Stimulated activated CD8-positive, alpha-beta memory T cell treated with anti-CD3 and anti-CD28 coated beads, Interleukin-7, amount 100 ng/mL, for 24 hours (primary cell): ENCODE data around the gene SMPDL3B.

Experiments used
- DNase-seq: peaks from one replicate; pipeline ENCODE4 v3.0.0-alpha.2; 2020; ENCODE audit warnings: low read depth

Gene SMPDL3B

GRCh38 chr1:27940870-27941560 is 6.2 kb downstream of the SMPDL3B start:
- DNase-seq = no peak

DNA sequence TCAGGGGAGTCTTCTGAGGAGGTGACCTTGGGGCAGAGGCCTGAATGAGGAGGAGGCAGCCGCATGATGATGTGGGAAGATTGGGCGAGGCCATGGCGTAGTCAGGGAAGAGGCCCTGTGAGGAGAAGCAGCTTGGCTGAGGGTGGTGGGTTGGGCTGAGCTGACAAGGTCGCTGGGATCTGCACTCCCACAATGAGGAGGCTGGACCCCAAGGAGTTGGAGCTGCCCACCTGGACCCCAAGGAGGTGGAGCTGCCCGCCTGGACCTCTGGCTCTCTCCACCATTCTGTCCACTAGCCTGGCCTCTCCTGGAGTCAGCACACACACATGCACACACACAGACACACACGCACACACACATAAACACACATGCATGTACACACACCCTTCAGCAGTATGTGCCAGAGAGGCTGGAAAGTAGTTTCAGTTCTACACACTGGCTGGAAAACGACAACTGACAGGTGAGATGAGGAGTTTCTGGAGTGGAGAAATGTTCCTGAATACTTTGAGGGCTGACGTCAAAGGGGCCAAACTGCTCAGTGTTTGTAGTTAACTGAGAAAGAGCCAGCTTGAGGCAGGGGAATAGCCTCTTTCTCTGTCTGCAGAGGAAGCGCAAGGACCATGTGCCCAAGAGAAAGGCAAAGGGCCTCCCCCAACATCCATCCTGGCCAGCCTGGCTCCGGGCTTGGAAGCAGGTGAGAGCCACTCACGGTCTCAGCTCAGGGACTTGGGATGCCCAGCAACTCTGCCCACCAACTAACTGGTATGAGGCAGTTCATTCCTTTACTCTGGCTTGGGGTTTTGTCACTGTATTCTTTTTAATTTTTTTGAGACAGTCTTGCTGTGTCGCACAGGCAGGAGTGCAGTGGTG is 7.1 kb downstream of the SMPDL3B start:
- DNase-seq = no peak

GRCh38 chr1:27945020-27945419 is 10.2 kb downstream of the SMPDL3B start:
- DNase-seq = no peak

DNA sequence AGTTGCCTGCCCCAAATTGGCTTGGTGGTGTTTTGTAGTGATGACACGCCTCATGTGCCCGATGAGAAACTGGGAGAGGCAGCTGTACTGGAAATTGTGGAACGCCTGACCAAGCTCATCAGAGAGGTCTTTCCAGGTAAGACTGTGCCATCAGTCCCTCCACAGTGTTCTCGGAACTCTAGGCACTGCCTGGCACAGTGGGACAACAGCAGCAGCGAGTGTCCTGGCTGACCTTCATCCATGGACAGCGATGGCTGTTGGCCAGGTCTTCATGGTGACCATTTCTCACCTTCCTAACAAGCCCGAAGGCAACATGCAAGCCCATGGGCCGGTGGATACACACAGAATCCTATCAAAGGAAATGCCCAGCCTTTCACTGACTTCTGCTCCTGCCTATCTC is 14.2 kb downstream of the SMPDL3B start:
- no peak for DNase-seq

DNA sequence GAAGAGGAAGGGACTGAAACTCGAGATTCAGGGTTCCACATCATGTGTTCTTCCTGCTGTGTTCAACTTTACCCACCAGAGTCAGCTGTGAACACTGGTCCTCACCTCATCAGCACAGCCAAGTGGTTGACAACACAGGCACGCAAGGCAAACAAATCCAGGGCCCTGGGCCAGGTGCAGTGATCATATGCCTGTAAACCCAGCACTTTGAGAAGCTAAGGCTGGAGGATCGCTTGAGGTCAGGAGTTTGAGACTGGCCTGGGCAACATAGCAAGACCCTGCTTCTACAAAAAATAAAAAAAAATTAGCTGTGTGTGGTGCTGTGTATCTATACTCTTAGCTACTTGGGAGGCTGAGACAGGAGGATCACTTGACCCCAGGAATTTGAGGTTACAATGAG is 16.6 kb downstream of the SMPDL3B start:
- no peak for DNase-seq

DNA sequence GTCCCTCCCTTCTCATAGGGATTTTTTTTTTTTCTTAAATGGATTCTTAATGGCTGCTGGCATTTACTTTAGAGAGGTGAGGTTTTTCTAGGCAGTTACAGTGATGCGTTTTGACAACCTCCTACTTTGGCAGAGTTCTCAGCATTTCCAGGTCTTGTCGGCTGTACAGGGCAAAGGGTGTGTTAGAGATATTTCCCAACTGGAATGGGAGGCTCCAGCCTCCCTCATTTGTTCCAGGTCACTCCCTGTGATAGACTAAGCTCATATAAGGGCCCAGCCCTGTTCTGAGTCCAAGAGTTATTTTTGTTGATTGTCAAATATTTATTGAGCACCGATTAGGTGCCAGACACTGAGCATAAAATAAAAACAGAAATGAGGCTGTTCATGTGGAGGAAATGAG is 17.3 kb downstream of the SMPDL3B start:
- DNase-seq = no peak

- no peak for DNase-seq
Observed at GRCh38 chr1:27954186-27954585, 19.4 kb downstream of the SMPDL3B start.

- DNase-seq = no peak
Observed at GRCh38 chr1:27955076-27955475, 20.3 kb downstream of the SMPDL3B start.

DNA sequence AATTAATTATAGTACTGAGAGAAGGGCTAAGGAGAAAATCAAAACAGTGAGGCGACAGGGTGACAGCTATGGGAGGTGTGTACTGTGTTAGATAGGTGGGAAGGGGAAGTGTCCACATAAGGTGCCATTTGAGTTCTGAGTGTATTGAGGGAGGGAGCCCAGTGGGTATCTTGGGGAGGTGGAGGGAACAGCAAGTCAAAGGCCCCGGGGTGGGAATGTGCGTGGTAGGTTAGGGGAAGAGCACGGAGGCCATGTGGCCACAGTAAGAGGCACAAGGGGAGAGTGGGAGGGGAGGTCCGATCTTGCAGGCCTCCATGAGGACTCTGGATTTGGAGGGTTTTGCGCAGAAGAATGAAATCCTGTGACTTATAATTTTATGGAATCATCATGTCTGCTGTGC is 22.0 kb downstream of the SMPDL3B start:
- DNase-seq = no peak

- no peak for DNase-seq
Observed at GRCh38 chr1:27957655-27958054, 22.9 kb downstream of the SMPDL3B start.

DNA sequence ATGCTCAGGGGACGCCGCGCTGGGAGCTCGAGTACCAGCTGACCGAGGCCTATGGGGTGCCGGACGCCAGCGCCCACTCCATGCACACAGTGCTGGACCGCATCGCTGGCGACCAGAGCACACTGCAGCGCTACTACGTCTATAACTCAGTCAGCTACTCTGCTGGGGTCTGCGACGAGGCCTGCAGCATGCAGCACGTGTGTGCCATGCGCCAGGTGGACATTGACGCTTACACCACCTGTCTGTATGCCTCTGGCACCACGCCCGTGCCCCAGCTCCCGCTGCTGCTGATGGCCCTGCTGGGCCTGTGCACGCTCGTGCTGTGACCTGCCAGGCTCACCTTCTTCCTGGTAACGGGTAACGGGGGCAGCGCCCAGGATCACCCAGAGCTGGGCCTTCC is 23.7 kb downstream of the SMPDL3B start:
- DNase-seq = no peak

DNA sequence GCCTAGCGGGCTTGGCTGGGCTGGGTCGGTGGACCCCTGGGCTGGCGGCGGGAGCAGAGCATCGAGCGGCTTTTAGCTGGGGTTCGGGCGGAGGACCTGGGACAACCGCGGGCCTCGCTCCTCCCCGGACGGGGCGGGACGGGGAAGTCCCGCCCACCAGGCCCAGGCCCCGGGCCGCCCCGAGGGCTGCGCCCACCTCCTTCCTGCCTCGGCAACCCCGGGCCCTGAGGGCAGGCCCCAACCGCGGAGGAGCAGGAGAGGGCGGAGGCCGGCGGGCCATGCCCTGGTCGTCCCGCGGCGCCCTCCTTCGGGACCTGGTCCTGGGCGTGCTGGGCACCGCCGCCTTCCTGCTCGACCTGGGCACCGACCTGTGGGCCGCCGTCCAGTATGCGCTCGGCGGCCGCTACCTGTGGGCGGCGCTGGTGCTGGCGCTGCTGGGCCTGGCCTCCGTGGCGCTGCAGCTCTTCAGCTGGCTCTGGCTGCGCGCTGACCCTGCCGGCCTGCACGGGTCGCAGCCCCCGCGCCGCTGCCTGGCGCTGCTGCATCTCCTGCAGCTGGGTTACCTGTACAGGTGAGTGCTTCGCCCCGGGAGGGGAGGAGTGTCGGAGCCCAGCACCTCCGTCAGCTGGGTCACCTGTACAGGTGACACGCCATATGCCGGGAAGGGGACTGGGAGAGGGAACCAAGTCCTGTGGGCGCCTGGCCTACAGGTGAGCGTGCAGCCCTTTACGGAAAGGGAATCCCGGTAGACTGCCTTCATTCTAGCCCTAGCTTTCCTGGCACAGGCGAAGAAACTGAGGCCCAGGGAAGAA is 25.2 kb downstream of the SMPDL3B start, which contains the start of gene XKR8:
Gene XKR8, plus strand, starts transcription at position 182 of the 812 bp plus-strand sequence. Its CDS starts 97 bp downstream, at position 279.
- peak; percentile 58 for DNase-seq

DNA sequence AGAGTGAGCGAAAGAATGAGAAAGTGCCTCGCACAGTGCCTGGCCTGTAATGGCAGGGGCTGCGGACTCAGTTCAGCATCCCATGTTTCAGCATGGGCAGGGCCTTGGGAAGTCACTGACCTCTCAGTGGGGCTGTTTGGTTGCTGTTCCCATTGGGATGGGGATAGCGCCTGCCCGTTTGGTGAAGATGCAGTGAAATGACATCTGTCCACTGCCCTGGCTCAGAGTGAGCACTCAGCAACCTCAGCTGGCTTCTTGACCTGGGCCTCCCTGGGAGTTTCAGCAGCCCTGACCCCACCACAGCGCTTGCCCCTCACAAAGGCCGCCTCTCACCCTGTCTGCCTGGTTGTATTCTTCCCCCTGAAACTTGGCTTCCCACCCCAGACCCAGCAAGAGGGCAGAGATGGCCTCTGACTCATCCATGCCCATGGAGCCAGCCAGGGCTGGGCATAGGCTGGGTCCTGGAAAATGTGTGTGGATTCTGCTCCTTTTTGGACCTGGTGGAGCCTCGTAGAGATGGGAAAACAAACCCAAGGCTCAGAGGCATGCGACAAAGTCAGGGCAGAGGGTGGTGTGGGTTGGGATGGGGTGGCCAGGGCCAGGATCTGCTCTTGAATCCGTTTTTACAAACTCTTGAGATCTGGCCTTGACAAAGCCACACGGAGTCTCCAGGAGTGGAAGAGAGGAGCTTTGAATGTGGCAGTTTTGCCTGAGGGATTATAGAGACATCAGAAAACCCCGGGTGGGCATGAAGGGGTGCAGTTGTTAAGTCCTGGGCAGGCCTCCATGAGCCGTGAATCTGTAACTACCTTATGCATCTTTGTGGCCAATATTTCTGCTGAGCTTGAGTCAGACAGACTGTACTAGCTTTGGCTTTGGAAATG is 26.2 kb downstream of the SMPDL3B start:
- no peak for DNase-seq

DNA sequence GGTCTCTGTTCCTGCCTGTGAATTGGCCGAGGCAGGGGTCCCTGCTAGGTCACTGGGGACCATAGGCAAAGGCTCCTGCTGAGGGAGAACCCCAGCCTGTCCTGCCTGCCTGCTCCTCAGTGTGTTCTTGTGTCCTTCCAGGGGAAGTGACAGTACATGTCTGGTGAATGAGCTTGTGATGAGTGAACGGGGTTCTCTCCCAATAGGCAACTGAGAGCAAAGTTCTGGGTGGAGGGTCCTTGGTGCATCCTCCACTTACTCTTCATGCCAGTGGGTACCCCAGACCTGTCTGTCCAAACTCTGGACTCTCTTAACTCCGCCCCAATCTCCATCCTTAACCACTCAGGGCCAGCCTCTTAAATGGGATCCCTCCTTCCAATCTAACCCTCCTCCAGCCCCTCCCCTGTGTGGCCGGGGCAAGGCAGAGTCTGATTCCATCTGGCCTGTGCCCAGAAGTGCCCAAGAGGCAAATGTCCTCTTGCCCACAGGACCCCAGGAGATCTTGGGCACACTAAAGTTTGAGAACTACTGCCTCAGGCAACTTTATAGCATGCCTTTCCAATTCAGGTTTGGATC is 26.9 kb downstream of the SMPDL3B start:
- DNase-seq = no peak

GRCh38 chr1:27963393-27963792 is 28.6 kb downstream of the SMPDL3B start:
- DNase-seq = no peak

- DNase-seq = no peak
Observed at GRCh38 chr1:27966402-27967105, 31.8 kb downstream of the SMPDL3B start.

- DNase-seq = no peak
Observed at GRCh38 chr1:27967106-27967883, 32.5 kb downstream of the SMPDL3B start.

DNA sequence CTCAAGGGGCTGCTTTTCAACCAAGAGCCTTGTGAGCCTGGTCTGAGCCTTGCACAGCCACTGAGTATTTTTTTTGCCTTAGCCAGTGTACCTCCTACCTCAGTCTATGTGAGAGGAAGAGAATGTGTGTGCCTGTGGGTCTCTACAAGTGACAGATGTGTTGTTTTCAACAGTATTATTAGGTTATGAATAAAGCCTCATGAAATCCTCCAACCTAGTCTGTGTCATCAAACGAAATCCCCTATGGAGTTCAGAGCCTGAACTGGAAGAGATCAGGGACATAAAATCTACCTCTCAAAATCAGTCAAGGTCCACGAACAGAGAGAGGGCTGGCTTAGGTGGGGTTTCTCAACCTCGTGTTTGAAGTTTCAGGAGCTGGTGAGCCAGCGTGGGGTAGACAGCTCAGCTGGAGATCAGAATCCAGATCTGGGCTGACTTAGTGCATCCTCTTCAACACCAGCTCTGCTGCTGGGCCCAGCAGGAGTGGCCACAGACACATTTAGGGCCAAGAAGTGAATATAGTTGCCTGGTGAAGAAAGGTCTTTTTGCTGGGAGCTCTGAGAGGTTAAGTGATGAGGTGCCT is 33.2 kb downstream of the SMPDL3B start:
- DNase-seq = no peak

DNA sequence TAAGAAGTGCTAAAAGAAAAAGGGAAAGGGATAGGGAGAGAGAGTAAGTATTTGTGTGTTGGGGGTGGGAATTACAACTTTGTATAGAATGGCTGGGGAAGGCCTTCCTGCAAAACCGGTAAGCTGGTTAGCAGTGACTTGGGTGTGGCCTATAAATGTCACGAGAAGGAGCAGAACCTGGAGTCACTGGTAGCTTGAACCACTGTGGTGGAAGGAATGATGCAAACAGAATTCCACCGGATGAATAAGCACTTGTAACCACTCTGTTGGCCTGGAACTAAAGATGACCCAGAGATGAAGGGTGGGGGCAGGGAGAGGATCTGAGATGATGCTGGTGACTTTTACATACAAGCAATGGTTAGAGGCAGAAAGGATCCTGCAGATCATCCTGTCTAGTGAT is 33.9 kb downstream of the SMPDL3B start:
- DNase-seq = no peak
